ENCODE results near the gene FDXR.

DNA sequence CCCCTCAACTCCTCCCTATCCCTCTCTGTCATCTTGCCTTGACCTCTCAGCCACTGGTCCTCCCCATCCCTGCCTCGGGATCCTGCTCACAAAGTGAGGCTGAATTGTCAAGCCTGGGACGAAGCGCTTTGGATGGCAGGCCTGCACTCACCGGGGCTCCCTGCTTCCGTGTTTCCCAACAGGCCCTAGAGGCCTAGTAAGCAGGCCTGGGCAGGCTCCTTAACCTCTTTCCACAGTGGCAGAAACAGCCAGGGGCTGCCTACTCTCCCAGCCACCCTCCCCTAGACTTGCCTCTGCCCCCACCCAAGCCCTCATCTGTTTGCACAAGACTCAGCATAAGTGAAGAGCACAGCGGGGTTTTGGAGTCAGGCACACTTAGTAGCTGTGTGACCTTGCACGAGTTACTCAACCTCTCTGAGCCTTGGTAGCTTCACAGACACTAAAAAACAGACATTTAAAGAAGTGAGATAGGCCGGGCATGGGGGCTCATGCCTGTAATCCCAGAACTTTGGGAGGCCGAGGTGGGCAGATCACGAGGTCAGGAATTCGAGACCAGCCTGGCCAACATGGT lies 25.7 kb upstream of the FDXR start:
- TF ChIP-seq, protein P1, sequence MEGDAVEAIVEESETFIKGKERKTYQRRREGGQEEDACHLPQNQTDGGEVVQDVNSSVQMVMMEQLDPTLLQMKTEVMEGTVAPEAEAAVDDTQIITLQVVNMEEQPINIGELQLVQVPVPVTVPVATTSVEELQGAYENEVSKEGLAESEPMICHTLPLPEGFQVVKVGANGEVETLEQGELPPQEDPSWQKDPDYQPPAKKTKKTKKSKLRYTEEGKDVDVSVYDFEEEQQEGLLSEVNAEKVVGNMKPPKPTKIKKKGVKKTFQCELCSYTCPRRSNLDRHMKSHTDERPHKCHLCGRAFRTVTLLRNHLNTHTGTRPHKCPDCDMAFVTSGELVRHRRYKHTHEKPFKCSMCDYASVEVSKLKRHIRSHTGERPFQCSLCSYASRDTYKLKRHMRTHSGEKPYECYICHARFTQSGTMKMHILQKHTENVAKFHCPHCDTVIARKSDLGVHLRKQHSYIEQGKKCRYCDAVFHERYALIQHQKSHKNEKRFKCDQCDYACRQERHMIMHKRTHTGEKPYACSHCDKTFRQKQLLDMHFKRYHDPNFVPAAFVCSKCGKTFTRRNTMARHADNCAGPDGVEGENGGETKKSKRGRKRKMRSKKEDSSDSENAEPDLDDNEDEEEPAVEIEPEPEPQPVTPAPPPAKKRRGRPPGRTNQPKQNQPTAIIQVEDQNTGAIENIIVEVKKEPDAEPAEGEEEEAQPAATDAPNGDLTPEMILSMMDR (IDR thresholded peaks at IDR 0.05 in 4 of 5, conservative IDR thresholded peaks at IDR 0.05 in 1 of 5), result no peak
- TF ChIP-seq POLR2A (IDR thresholded peaks at IDR 0.05), result no peak

Measured in gastrocnemius medialis (tissue), 4 donors.